Heart right ventricle (tissue), 16 donors: Measurements from ENCODE around the gene ALG1L2. TPM values are rescaled to one million over a fixed set of nuclear protein-coding genes. Genes with fewer than 3 reads are reported as not detected.
"Not testable (repeated sequence)": the region's sequence is repeated elsewhere in the genome, so short reads cannot be mapped to it uniquely, and the experiment has no call there.

Experiments
- ATAC-seq, 8 donors: fragments of 200-7000 bp; cut with Tn5 transposase; one replicate each; pipeline ENCODE4 v1.9.1; 2020; ENCODE audit warnings: mild to moderate bottlenecking in 8 of 8, moderate library complexity in 8 of 8, moderate number of reproducible peaks in 1 of 8
- DNase-seq, 2 donors: peaks; one replicate each; pipeline ENCODE4 v3.0.0-alpha.2; 2020
- H3K27ac ChIP-seq, 10 donors: fragments of 200-600 bp; sonication (generic) in 2 of 10; one replicate each; pipeline versions ENCODE4 v1.5.0 to v1.8.0; 2020 to 2022; ENCODE audit warnings: mild to moderate bottlenecking in 3 of 10
- H3K27me3 ChIP-seq, 7 donors: fragments of 200-600 bp; one replicate each; pipeline ENCODE4 v1.8.0; 2021 to 2022; ENCODE audit warnings: mild to moderate bottlenecking in 2 of 7
- H3K36me3 ChIP-seq, 9 donors: fragments of 200-600 bp; sonication (generic) in 1 of 9; one replicate each; pipeline versions ENCODE4 v1.5.0 to v1.8.0; 2020 to 2022; ENCODE audit warnings: mild to moderate bottlenecking in 2 of 9
- H3K4me1 ChIP-seq, 9 donors: fragments of 200-600 bp; sonication (generic) in 1 of 9; one replicate each; pipeline versions ENCODE4 v1.5.0 to v1.8.0; 2020 to 2022; ENCODE audit warnings: mild to moderate bottlenecking in 4 of 9
- H3K4me3 ChIP-seq, 10 donors: fragments of 200-600 bp; sonication (generic) in 2 of 10; one replicate each; pipeline versions ENCODE4 v1.5.0 to v1.8.0; 2020 to 2022; ENCODE audit warnings: mild to moderate bottlenecking in 7 of 10, moderate library complexity in 2 of 10
- H3K9me3 ChIP-seq, 11 donors: fragments of 200-600 bp in 10 of 11; sonication (generic) in 2 of 11; one replicate each; pipeline versions ENCODE4 v1.5.0 to v1.8.0; 2013 to 2022; ENCODE audit warnings: mild to moderate bottlenecking in 2 of 11, control low read depth in 1 of 11, moderate library complexity in 1 of 11
- WGBS, 2 donors: extraction: QIAGEN DNeasy Blood & Tissue Kit; methylation state at CpG; one replicate each; pipeline ENCODE4 v1.1.7; 2013; ENCODE audit warnings: inconsistent platforms in 1 of 2; 5-methylcytosine and 5-hydroxymethylcytosine counted together
- intact Hi-C, 10 donors: fragments of 100-400 bp; cut with DNase I; formaldehyde crosslinking; loops; one replicate each; pipeline versions ENCODE4 v1.11.1 to v1.14.2; 2022
- polyA plus RNA-seq, 2 donors: library from polyadenylated mRNA; stranded (reverse); fragments of 200-250 nt; gene quantifications; one replicate each; pipeline ENCODE4 v1.2.3, GENCODE V29; 2013
- total RNA-seq, 10 donors: library from RNA; stranded (reverse); fragmentation: NEBNext Ultra II Directional in 3 of 10; extraction: Animal tissue kit (Norgen Biotek cat#: 25700) in 3 of 10; gene quantifications; one replicate each; pipeline versions ENCODE4 v1.2.1 to v1.2.4, GENCODE V29; 2021 to 2023
- TF ChIP-seq, protein P1 (sequence below), 9 donors: fragments of 200-600 bp; sonication (generic) in 2 of 9; IDR thresholded peaks; one replicate each; pipeline versions ENCODE4 v1.5.0 to v1.8.0; 2021 to 2022; ENCODE audit warnings: antibody characterized with exemption in 9 of 9, mild to moderate bottlenecking in 5 of 9, moderate library complexity in 1 of 9
- donor health status: Arrhythmogenic right ventricular cardiomyopathy.
- donor health status: ischemic (EF 13 %, LVEDD 7.1; RV severe dilation, severe dysfunction).
- donor health status: healthy with polysubstance abuse.
- donor health status: DM: no; HTN: yes; CAD: no.
- donor health status: DM: no; HTN: no; CAD: no.
- donor health status: ischemic (EF 25% LVEDD 6.9; RV normal size, moderate dysfunction).
- donor health status: ischemic (EF 25% LVEDD 5.7; RV mildly dilated, moderate dysfunction).
- donor health status: healthy.
- donor health status: DM: yes; HTN: yes; CAD: no.
- donor health status: Ischemic cardiomyopathy.
- donor health status: ischemic (EF 35%, LVEDD 5.7; RV mildly dilated, moderate dysfunction).
- donor health status: nonischemic (EF 11% LVEDD 7.7; RV severe dilation, severe dysfunction).
- donor health status: DM: yes; HTN: yes; CAD: no.
- donor health status: PGD.
- donor health status: ischemic (EF 29% LVEDD 5.4; RV normal size, mild dysfunction).
- donor health status: nonischemic (EF 23%, LVEDD 6.1; RV moderate dilation, normal function).

Gene ALG1L2
- total and polyA plus RNA-seq, 12 donors = not detected

DNA sequence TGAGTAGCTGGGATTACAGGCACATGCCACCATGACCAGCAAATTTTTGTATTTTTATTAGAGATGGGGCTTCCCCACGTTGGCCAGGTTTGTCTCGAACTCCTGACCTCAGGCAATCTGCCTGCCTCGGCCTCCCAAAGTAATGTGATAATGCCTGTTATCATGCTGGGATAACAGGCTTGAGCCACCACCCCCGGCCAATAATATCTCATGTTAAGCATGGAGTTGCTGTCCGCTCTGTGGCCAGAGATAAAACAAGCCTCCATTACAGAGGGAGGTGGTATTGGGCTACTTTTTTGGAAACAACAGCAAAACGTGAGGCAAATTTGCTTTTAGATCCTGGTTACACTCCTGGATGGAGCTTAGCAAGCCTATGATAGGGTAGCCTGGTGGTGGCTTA is 32.9 kb upstream of the ALG1L2 start:
- Histone ChIP-seq H3K4me3 (no peak overlapping the region), H3K9me3 (no peaks in the 10 kb centered on the region), H3K4me1 (no peaks in the 10 kb centered on the region), H3K36me3 (no peaks in the 10 kb centered on the region), H3K27ac (no peak overlapping the region), H3K27me3 (no peaks in the 10 kb centered on the region)
- TF ChIP-seq, protein P1, sequence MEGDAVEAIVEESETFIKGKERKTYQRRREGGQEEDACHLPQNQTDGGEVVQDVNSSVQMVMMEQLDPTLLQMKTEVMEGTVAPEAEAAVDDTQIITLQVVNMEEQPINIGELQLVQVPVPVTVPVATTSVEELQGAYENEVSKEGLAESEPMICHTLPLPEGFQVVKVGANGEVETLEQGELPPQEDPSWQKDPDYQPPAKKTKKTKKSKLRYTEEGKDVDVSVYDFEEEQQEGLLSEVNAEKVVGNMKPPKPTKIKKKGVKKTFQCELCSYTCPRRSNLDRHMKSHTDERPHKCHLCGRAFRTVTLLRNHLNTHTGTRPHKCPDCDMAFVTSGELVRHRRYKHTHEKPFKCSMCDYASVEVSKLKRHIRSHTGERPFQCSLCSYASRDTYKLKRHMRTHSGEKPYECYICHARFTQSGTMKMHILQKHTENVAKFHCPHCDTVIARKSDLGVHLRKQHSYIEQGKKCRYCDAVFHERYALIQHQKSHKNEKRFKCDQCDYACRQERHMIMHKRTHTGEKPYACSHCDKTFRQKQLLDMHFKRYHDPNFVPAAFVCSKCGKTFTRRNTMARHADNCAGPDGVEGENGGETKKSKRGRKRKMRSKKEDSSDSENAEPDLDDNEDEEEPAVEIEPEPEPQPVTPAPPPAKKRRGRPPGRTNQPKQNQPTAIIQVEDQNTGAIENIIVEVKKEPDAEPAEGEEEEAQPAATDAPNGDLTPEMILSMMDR (IDR thresholded peaks at IDR 0.05) = no peak
- WGBS, 2 donors = 65 to 71% methylated on average over 6 of the region's 6 CpGs
- intact Hi-C loops = no loop called here
- ATAC-seq (no peak), DNase-seq (no peak)

DNA sequence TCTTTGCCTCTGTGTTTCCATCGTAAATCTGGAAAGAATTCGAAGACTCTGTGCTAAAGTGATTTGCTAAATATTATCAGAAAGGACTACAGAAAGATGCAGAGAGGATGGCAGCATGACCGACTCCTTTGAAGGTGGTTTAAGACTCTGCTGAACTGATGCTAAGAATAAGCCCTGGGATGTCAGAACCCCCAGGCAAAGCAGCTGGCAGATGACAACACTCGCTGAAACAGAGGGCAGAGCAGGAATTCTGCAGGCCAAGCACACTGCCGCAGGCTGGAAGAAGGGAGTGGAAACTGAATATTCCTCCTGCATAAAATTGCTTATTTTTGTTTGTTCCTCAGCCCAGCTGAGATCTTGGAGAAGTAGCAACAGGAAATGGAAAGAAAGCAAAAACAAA is 29.3 kb upstream of the ALG1L2 start:
- not testable (repeated sequence) for DNase-seq

DNA sequence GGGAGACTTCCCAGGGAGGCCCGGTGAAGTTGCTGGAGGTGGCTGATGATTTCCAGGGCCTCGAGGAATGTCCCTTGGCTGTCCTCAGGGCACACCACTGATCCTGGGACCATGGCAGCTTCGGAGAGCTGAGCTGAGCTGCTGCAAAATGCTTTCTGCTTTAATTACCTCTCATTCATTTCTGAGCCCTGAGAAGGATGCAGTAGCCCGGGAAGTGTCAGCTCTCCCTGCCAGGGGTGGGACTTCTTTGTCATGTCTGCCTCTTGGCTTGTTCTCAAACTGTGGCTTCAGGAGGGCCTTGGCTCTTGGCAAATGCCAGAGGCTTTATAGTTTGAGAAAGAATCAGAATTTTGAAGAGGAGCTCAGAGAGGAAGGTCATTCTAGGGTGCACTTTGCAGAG is 28.7 kb upstream of the ALG1L2 start:
- not testable (repeated sequence) for H3K27ac ChIP-seq, DNase-seq
- WGBS, 2 donors = 27 to 38% methylated on average over 3 to 4 of the region's 4 CpGs

More for the DNA sequence above, 29.3 kb upstream of the ALG1L2 start:
- H3K4me3 ChIP-seq, H3K36me3 ChIP-seq, ATAC-seq, intact Hi-C loops, H3K4me1 ChIP-seq, H3K27ac ChIP-seq, H3K9me3 ChIP-seq, H3K27me3 ChIP-seq: not testable (repeated sequence)
- WGBS, 2 donors = 68 to 70% methylated on average over 5 of the region's 5 CpGs

DNA sequence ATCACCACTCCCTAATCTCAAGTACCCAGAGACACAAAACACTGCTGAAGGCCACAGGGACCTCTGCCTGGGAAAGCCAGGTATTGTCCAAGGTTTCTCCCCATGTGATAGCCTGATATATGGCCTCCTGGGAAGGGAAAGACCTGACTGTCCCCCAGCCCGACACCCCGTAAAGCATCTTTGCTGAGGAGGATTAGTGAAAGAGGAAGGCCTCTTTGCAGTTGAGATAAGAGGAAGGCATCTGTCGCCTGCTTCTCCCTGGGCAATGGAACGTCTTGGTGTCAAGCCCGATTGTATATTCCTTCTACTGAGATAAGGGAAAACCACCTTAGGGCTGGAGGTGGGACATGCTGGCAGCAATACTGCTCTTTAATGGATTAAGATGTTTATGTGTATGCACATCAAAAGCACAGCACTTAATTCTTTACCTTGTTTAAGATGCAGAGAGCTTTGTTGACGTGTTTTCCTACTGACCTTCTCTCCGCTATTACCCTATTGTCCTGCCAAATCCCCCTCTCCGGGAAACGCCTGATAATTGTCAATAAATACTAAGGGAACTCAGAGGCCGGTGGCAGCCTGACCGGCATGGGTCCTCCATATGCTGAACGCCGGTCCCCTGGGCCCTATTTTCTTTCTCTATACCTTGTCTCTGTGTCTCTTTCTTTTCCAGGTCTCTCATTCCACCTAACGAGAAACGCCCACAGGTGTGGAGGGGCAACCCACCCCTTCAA is 23.9 kb upstream of the ALG1L2 start:
- H3K36me3 ChIP-seq, H3K9me3 ChIP-seq, intact Hi-C loops, H3K27ac ChIP-seq, ATAC-seq, DNase-seq, H3K4me3 ChIP-seq, H3K27me3 ChIP-seq: not testable (repeated sequence)
- H3K4me1 ChIP-seq = peaks cover 0 to 11% (median 0%) of the 10 kb centered on the region in 9 donors
- WGBS, 2 donors = 79 to 81% methylated on average over 15 of the region's 15 CpGs

More for the DNA sequence above, 28.7 kb upstream of the ALG1L2 start:
- H3K27me3 ChIP-seq, ATAC-seq, H3K4me3 ChIP-seq, intact Hi-C loops, H3K9me3 ChIP-seq, H3K36me3 ChIP-seq, H3K4me1 ChIP-seq: not testable (repeated sequence)

DNA sequence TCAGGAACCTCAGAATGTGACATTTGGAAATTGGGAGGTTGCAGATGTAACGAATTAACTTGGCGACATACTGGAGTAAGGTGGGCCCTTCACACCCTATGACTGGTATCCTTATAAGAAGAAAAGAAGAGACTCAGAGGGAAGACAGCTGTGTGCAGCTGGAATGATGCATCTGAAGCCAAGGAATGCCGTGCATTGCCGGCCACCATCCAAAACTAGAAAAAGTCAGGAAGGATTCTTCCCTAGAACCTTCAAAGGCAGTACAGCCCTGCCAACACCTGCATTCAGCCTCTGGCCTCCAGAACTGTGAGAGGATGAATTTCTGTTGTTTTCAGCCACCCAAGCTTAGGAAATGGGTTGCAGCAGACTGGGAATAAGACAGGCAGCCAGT is 23.4 kb upstream of the ALG1L2 start:
- H3K27ac ChIP-seq = peak overlapping the region in 1 of 10 donors; percentile 58
- H3K9me3 ChIP-seq, intact Hi-C loops, DNase-seq, H3K36me3 ChIP-seq, H3K27me3 ChIP-seq, ATAC-seq, H3K4me3 ChIP-seq: not testable (repeated sequence)
- H3K4me1 ChIP-seq = peaks cover 0 to 11% (median 0%) of the 10 kb centered on the region in 9 donors
- 51 to 54% methylated on average over 2 of the region's 4 CpGs for WGBS, 2 donors

DNA sequence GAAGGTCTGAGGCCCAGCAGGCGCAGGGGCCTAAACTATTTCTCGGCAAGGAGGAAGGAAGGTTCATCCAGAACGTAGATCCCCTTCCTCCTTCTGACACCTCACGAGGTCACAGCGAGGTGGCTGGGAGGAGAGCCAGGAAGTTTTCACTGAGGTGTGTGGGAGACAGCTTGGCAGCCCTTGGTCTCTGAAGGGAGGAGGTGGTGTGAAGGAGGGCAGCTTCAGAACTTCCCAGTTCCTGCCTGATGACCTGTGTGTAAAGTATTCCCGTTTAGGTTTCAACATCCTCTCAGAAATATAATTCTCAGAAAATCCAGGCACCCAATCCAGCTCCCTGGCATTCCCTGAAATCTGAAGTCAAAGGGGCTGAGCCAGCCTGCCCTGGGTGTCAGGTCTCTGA is 22.9 kb upstream of the ALG1L2 start:
- H3K36me3 ChIP-seq, H3K27me3 ChIP-seq, ATAC-seq, H3K9me3 ChIP-seq, H3K4me3 ChIP-seq, DNase-seq, intact Hi-C loops: not testable (repeated sequence)
- Histone ChIP-seq H3K4me1 (peaks cover 0 to 11% (median 0%) of the 10 kb centered on the region in 9 donors), H3K27ac (peak overlapping the region in 1 of 10 donors; percentile 58)
- WGBS, 2 donors = 22 to 34% methylated on average over 6 of the region's 6 CpGs

DNA sequence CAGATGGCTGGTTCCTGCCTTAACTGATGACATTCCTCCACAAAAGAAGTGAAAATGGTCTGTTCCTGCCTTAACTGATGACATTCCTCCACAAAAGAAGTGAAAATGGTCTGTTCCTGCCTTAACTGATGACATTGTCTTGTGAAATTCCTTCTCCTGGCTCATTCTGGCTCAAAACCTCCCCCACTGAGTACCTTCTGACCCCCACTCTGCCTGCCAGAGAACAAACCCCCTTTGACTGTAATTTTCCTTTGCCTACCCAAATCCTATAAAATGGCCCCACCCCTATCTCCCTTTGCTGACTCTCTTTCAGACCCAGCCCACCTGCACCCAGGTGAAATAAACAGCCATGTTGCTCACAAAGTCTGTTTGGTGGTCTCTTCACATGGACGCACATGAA is 22.5 kb upstream of the ALG1L2 start:
- DNase-seq, H3K4me3 ChIP-seq, H3K27me3 ChIP-seq, intact Hi-C loops, H3K36me3 ChIP-seq, H3K9me3 ChIP-seq, ATAC-seq: not testable (repeated sequence)
- H3K27ac ChIP-seq = peak overlapping the region in 1 of 10 donors; percentile 58
- peaks cover 0 to 11% (median 0%) of the 10 kb centered on the region in 9 donors for H3K4me1 ChIP-seq
- WGBS, 2 donors = 90% methylated on average over 1 of the region's 1 CpG
